GM18520 (cell line): ENCODE results near the gene MAD1L1.

Source experiments
- ATAC-seq: cut with Tn5 transposase; IDR thresholded peaks from one replicate; pipeline ENCODE4 v1.9.1; 2021; ENCODE audit not compliant: unreplicated experiment

Gene MAD1L1

GRCh38 chr7:1919539-1920265 lies 313.0 kb downstream of the MAD1L1 start:
- no peak for ATAC-seq

GRCh38 chr7:1918881-1919525 lies 313.7 kb downstream of the MAD1L1 start:
- no peak for ATAC-seq

- ATAC-seq = no peak
These were observed 314.6 kb downstream of the MAD1L1 start for GRCh38 chr7:1918063-1918645.

GRCh38 chr7:1917221-1918062 lies 315.3 kb downstream of the MAD1L1 start:
- no peak for ATAC-seq

- no peak for ATAC-seq
These were observed 316.2 kb downstream of the MAD1L1 start for GRCh38 chr7:1916601-1916970.

GRCh38 chr7:1915956-1916600 lies 316.7 kb downstream of the MAD1L1 start:
- ATAC-seq = no peak

GRCh38 chr7:1915326-1915725 lies 317.4 kb downstream of the MAD1L1 start:
- ATAC-seq = no peak

- ATAC-seq = no peak
These were observed 318.0 kb downstream of the MAD1L1 start for GRCh38 chr7:1914743-1915142.

- ATAC-seq = no peak
These were observed 318.4 kb downstream of the MAD1L1 start for GRCh38 chr7:1914321-1914720.

- no peak for ATAC-seq
These were observed 319.1 kb downstream of the MAD1L1 start for GRCh38 chr7:1913466-1914282.

- no peak for ATAC-seq
These were observed 319.9 kb downstream of the MAD1L1 start for GRCh38 chr7:1912593-1913465.

- no peak for ATAC-seq
These were observed 321.2 kb downstream of the MAD1L1 start for GRCh38 chr7:1911571-1911970.

GRCh38 chr7:1910827-1911226 lies 321.9 kb downstream of the MAD1L1 start:
- no peak for ATAC-seq

- ATAC-seq = no peak
These were observed 322.6 kb downstream of the MAD1L1 start for GRCh38 chr7:1910081-1910685.

- no peak for ATAC-seq
These were observed 323.3 kb downstream of the MAD1L1 start for GRCh38 chr7:1909476-1909875.

GRCh38 chr7:1908823-1909420 lies 323.8 kb downstream of the MAD1L1 start:
- no peak for ATAC-seq

GRCh38 chr7:1907751-1908365 lies 324.9 kb downstream of the MAD1L1 start:
- ATAC-seq = no peak
